Right ventricle myocardium superior (tissue), 1 donor: ENCODE measurements around the gene ZNHIT2. TPM values are rescaled to one million over a fixed set of nuclear protein-coding genes. Genes with fewer than 3 reads are reported as not detected.

ENCODE experiments used
- ATAC-seq: fragments of 200-7000 bp; cut with Tn5 transposase; one replicate; pipeline ENCODE4 v1.9.1; 2020; ENCODE audit warnings: mild to moderate bottlenecking; ENCODE audit not compliant: poor library complexity
- DNase-seq: peaks from one replicate; pipeline ENCODE4 v3.0.0-alpha.2; 2020
- intact Hi-C: fragments of 100-400 bp; cut with DNase I; formaldehyde crosslinking; loops from one replicate; pipeline ENCODE4 v1.11.2; 2022
- total RNA-seq: library from RNA; stranded (reverse); fragmentation: NEBNext Ultra II Directional; extraction: Animal tissue kit (Norgen Biotek cat#: 25700); gene quantifications from one replicate; pipeline ENCODE4 v1.2.1, GENCODE V29; 2021
- donor health status: DM: no; HTN: yes; CAD: no; lungs with severe emphysema.

Gene ZNHIT2
- total RNA-seq, 1 donor from 2014 or later = 5.7 TPM

GRCh38 chr11:65135633-65136145 lies 18.2 kb upstream of the ZNHIT2 start:
- ATAC-seq (no peak), DNase-seq (no peak)
- intact Hi-C loops = no loop called here

GRCh38 chr11:65134952-65135632 lies 17.6 kb upstream of the ZNHIT2 start:
- peak; percentile 92 for DNase-seq
- ATAC-seq = peak; percentile 92
- intact Hi-C loops = no loop called here

GRCh38 chr11:65134240-65134951 lies 16.9 kb upstream of the ZNHIT2 start, which contains the start of gene SYVN1:
SYVN1 (minus strand) TSS chr11:65134519; CDS start chr11:65133601, 918 bp downstream.
- ATAC-seq (peak; percentile 94), DNase-seq (peak; percentile 94)
- intact Hi-C loops = no loop called here

- intact Hi-C loops = no loop called here
- ATAC-seq (no peak), DNase-seq (peak; percentile 72)
These were observed 16.2 kb upstream of the ZNHIT2 start for GRCh38 chr11:65133724-65134123.

- no peak for DNase-seq
- no peak for ATAC-seq
- intact Hi-C loops = no loop called here
These were observed 15.6 kb upstream of the ZNHIT2 start for GRCh38 chr11:65132988-65133700.

- intact Hi-C loops = no loop called here
- ATAC-seq = no peak
- DNase-seq = no peak
These were observed 14.9 kb upstream of the ZNHIT2 start for GRCh38 chr11:65132238-65132987.

GRCh38 chr11:65131895-65132237 lies 14.4 kb upstream of the ZNHIT2 start:
- DNase-seq = no peak
- intact Hi-C loops = no loop called here
- no peak for ATAC-seq

GRCh38 chr11:65131417-65131776 lies 13.9 kb upstream of the ZNHIT2 start:
- intact Hi-C loops = no loop called here
- ATAC-seq (no peak), DNase-seq (no peak)

- DNase-seq (no peak), ATAC-seq (no peak)
- intact Hi-C loops = no loop called here
These were observed 13.3 kb upstream of the ZNHIT2 start for GRCh38 chr11:65130631-65131416.

GRCh38 chr11:65129649-65130441 lies 12.3 kb upstream of the ZNHIT2 start:
- ATAC-seq = no peak
- DNase-seq = no peak
- intact Hi-C loops = no loop called here

- intact Hi-C loops = no loop called here
- DNase-seq (no peak), ATAC-seq (no peak)
These were observed 11.0 kb upstream of the ZNHIT2 start for GRCh38 chr11:65128182-65129145.

- DNase-seq (no peak), ATAC-seq (no peak)
- intact Hi-C loops = no loop called here
These were observed 10.1 kb upstream of the ZNHIT2 start for GRCh38 chr11:65127473-65128181.

- DNase-seq (no peak), ATAC-seq (no peak)
- intact Hi-C loops = no loop called here
These were observed 9.2 kb upstream of the ZNHIT2 start for GRCh38 chr11:65126624-65127274.

GRCh38 chr11:65125197-65126056 lies 7.9 kb upstream of the ZNHIT2 start:
- ATAC-seq = no peak

More at GRCh38 chr11:65125197-65126056, 7.9 kb upstream of the ZNHIT2 start:
- intact Hi-C loops = no loop called here
- no peak for DNase-seq
